Stimulated activated effector memory CD8-positive, alpha-beta T cell treated with anti-CD3 and anti-CD28 coated beads, Interleukin-12 subunit alpha, Interleukin-12 subunit beta, amount 100 ng/mL, for 72 hours (primary cell): Measurements from ENCODE around the gene GOLT1A.
"Not testable (repeated sequence)": the region's sequence is repeated elsewhere in the genome, so short reads cannot be mapped to it uniquely, and the experiment has no call there.

Experiments
- ATAC-seq: fragments of 150-1000 bp; cut with Tn5 transposase; 2 replicates; pipeline ENCODE4 v1.10.0; 2021
- DNase-seq, 2 donors: peaks; one replicate each; pipeline ENCODE4 v3.0.0; 2021 to 2022; ENCODE audit warnings: low spot score in 2 of 2
- H3K27ac Mint-ChIP-seq: one replicate; pipeline ENCODE4 v1.8.0; 2022; ENCODE audit warnings: mild to moderate bottlenecking, mixed read lengths
- H3K36me3 Mint-ChIP-seq: one replicate; pipeline ENCODE4 v1.8.0; 2022; ENCODE audit warnings: mild to moderate bottlenecking, mixed read lengths
- H3K4me1 Mint-ChIP-seq: one replicate; pipeline ENCODE4 v1.8.0; 2022; ENCODE audit warnings: mixed read lengths
- H3K4me3 Mint-ChIP-seq: one replicate; pipeline ENCODE4 v1.8.0; 2022; ENCODE audit warnings: mild to moderate bottlenecking, mixed read lengths
- H3K9me3 Mint-ChIP-seq: one replicate; pipeline ENCODE4 v1.8.0; 2022; ENCODE audit warnings: mixed read lengths

Gene GOLT1A

GRCh38 chr1:204254031-204254661, 40.4 kb upstream of the GOLT1A start:
- Mint-ChIP-seq H3K36me3 (no peaks in the 10 kb centered on the region), H3K27ac (no peak overlapping the region), H3K4me1 (no peaks in the 10 kb centered on the region), H3K9me3 (no peaks in the 10 kb centered on the region), H3K4me3 (no peak overlapping the region)
- DNase-seq = no peak
- ATAC-seq = no peak

- no peak for ATAC-seq
- Mint-ChIP-seq H3K27ac (no peak overlapping the region), H3K36me3 (no peaks in the 10 kb centered on the region), H3K4me1 (no peaks in the 10 kb centered on the region), H3K4me3 (no peak overlapping the region), H3K9me3 (no peaks in the 10 kb centered on the region)
- DNase-seq = no peak
These were observed 38.3 kb upstream of the GOLT1A start for GRCh38 chr1:204251926-204252689.

- no peak overlapping the region for H3K27ac Mint-ChIP-seq
- no peaks in the 10 kb centered on the region for H3K9me3 Mint-ChIP-seq
- H3K4me1 Mint-ChIP-seq = no peaks in the 10 kb centered on the region
- DNase-seq (no peak), ATAC-seq (no peak)
- no peaks in the 10 kb centered on the region for H3K36me3 Mint-ChIP-seq
- no peak overlapping the region for H3K4me3 Mint-ChIP-seq
These were observed 37.5 kb upstream of the GOLT1A start for GRCh38 chr1:204251286-204251685.

DNA sequence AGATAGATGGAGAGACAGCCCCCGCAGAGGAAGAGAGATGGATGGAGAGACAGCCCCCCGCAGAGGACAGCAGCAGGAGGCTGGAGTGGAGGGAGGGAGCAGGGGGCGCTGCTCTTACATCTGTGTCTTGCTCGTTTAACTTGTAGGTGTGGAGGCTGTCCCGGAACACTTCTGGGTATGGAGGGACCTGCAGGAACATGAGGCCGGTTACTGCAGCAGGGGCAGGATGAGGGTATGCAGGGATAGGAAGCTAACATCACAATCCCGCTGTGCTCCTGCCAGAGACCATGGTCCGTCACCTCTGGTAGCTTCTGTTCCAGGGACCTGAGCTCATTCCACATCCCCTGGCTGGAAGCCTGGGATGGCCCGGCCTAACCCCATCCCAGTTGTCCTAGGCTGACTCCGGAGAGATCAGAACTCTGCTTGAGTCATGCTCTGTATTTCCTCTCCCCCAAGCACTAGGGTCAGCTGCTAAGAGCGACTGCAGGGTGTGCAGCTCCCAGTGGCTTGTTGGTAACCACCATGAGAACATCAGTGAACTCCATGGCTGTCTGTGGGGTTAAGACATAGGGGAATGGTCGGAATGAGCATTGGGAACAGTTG, 36.7 kb upstream of the GOLT1A start:
- DNase-seq = no peak
- H3K4me3 Mint-ChIP-seq = no peak overlapping the region
- H3K9me3 Mint-ChIP-seq = no peaks in the 10 kb centered on the region
- no peak for ATAC-seq
- no peak overlapping the region for H3K27ac Mint-ChIP-seq
- H3K4me1 Mint-ChIP-seq = no peaks in the 10 kb centered on the region
- H3K36me3 Mint-ChIP-seq = no peaks in the 10 kb centered on the region

GRCh38 chr1:204249736-204250427, 36.1 kb upstream of the GOLT1A start:
- H3K36me3 Mint-ChIP-seq = no peaks in the 10 kb centered on the region
- no peaks in the 10 kb centered on the region for H3K9me3 Mint-ChIP-seq
- ATAC-seq (no peak), DNase-seq (no peak)
- no peaks in the 10 kb centered on the region for H3K4me1 Mint-ChIP-seq
- H3K4me3 Mint-ChIP-seq = no peak overlapping the region
- H3K27ac Mint-ChIP-seq = no peak overlapping the region

- ATAC-seq (no peak), DNase-seq (no peak)
- Mint-ChIP-seq H3K27ac (no peak overlapping the region), H3K9me3 (no peaks in the 10 kb centered on the region), H3K4me3 (no peak overlapping the region), H3K4me1 (no peaks in the 10 kb centered on the region), H3K36me3 (no peaks in the 10 kb centered on the region)
These were observed 35.2 kb upstream of the GOLT1A start for GRCh38 chr1:204248954-204249353.

GRCh38 chr1:204246876-204247275, 33.1 kb upstream of the GOLT1A start:
- no peak for ATAC-seq
- H3K4me1 Mint-ChIP-seq = no peaks in the 10 kb centered on the region
- H3K36me3 Mint-ChIP-seq = no peaks in the 10 kb centered on the region
- no peaks in the 10 kb centered on the region for H3K9me3 Mint-ChIP-seq
- no peak overlapping the region for H3K4me3 Mint-ChIP-seq
- no peak for DNase-seq
- H3K27ac Mint-ChIP-seq = no peak overlapping the region

DNA sequence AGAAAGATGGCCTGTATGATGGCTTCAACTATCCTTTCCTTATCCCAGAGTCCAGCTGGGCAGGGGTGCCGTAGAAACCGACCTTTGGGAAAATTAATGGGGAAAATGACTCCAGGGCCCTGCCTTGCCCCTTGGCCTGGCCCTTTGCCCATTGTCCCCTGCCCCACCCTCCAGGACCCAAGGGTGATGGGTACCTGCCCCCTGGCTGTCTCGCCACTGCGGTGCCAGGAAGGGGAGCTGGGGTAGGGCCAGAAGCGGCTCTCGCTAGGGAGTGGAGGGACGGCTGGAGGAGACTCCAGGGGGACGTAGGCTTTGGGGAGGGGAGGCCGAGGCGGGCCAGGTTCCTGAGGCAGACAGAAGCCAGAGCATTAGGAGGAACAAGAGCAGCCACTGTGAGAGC, 29.1 kb upstream of the GOLT1A start:
- no peaks in the 10 kb centered on the region for H3K36me3 Mint-ChIP-seq
- H3K27ac Mint-ChIP-seq = no peak overlapping the region
- ATAC-seq = no peak
- no peaks in the 10 kb centered on the region for H3K4me1 Mint-ChIP-seq
- no peak overlapping the region for H3K4me3 Mint-ChIP-seq
- no peak for DNase-seq
- H3K9me3 Mint-ChIP-seq = no peaks in the 10 kb centered on the region

- Mint-ChIP-seq H3K36me3 (no peaks in the 10 kb centered on the region), H3K27ac (no peak overlapping the region), H3K4me1 (no peaks in the 10 kb centered on the region), H3K9me3 (no peaks in the 10 kb centered on the region), H3K4me3 (no peak overlapping the region)
- no peak for DNase-seq
- ATAC-seq = no peak
These were observed 28.1 kb upstream of the GOLT1A start for GRCh38 chr1:204241914-204242313.

DNA sequence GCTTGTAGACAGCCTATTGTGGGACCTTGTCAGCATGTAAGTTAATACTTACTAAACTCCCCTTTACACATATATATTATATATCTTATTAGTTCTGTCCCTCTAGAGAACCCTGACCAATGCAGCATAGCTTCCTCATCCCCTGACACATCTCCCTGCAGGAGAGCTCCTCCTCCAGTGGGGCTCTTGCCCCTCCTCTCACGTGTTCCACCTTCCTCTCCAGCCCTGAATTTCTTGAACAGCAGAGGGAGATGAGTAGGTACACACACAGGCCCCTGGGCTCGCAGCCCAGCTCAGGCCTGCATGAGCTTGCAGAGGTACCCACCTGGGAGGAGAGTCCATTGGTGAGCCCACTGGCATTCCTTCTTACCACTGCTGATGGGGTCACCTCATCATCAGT, 27.3 kb upstream of the GOLT1A start:
- no peaks in the 10 kb centered on the region for H3K9me3 Mint-ChIP-seq
- no peak overlapping the region for H3K27ac Mint-ChIP-seq
- H3K4me1 Mint-ChIP-seq = no peaks in the 10 kb centered on the region
- DNase-seq (no peak), ATAC-seq (no peak)
- no peaks in the 10 kb centered on the region for H3K36me3 Mint-ChIP-seq
- no peak overlapping the region for H3K4me3 Mint-ChIP-seq

GRCh38 chr1:204240233-204240632, 26.4 kb upstream of the GOLT1A start:
- ATAC-seq (no peak), DNase-seq (no peak)
- Mint-ChIP-seq H3K4me1 (no peaks in the 10 kb centered on the region), H3K9me3 (no peaks in the 10 kb centered on the region), H3K36me3 (no peaks in the 10 kb centered on the region), H3K4me3 (no peak overlapping the region), H3K27ac (no peak overlapping the region)

GRCh38 chr1:204239401-204239800, 25.6 kb upstream of the GOLT1A start:
- ATAC-seq, H3K4me3 Mint-ChIP-seq, DNase-seq, H3K36me3 Mint-ChIP-seq, H3K4me1 Mint-ChIP-seq, H3K27ac Mint-ChIP-seq, H3K9me3 Mint-ChIP-seq: not testable (repeated sequence)

DNA sequence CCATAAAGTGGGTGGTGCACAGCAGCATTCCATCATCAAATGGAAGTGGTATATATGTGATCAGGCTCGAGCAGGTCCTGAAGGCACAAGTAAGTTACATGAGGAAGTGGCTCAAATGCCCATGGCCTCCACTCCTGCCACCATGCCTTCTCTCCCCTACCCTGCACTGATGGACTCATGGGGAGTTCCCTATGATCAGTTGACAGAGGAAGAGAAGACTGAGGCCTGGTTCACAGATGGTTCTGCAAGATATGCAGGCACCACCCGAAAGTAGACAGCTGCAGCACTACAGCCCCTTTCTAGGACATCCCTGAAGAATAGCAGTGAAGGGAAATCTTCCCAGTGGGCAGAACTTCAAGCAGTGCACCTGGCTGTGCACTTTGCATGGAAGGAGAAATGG, 24.7 kb upstream of the GOLT1A start:
- not testable (repeated sequence) for H3K27ac Mint-ChIP-seq, DNase-seq, H3K4me3 Mint-ChIP-seq, H3K36me3 Mint-ChIP-seq, H3K9me3 Mint-ChIP-seq, H3K4me1 Mint-ChIP-seq, ATAC-seq

DNA sequence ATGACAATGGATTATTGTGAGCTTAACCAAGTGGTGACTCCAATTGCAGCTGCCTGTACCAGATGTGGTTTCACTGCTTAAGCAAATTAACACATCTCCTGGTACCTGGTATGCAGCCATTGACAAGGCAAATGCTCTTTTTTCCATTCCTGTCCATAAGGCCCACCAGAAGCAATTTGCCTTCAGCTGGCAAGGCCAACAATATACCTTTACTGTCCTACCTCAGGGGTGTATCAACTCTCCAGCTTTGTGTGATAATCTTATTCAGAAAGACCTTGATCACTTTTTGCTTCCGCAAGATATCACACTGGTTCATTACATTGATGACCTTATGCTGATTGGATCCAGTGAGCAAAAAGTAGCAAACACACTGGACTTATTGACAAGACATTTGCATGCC, 23.7 kb upstream of the GOLT1A start:
- not testable (repeated sequence) for H3K9me3 Mint-ChIP-seq, H3K27ac Mint-ChIP-seq, DNase-seq, ATAC-seq, H3K4me3 Mint-ChIP-seq, H3K36me3 Mint-ChIP-seq, H3K4me1 Mint-ChIP-seq

DNA sequence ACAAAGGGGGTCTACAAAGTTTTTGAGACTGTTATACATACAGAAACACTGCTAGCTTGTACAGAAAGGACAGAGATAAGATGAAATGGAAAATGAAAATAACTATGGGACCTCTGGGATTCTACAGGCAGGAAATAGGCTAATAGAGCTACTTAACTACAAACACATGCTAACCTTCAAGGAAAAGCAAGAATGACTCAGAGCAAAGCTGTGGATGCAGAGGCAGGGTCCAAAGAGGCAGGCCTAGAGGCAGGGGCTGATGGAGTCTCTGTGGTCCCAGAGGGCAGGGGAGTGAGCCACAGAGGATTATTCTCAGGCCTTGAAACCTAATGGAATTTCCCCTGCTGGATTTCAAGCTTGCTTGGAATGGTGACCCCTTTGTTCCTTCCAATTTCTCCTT, 18.7 kb upstream of the GOLT1A start:
- Mint-ChIP-seq H3K36me3 (no peaks in the 10 kb centered on the region), H3K4me1 (no peaks in the 10 kb centered on the region), H3K27ac (no peak overlapping the region), H3K9me3 (no peaks in the 10 kb centered on the region), H3K4me3 (no peak overlapping the region)
- DNase-seq (no peak), ATAC-seq (no peak)

GRCh38 chr1:204230211-204230610, 16.4 kb upstream of the GOLT1A start:
- ATAC-seq = no peak
- H3K4me3 Mint-ChIP-seq = no peak overlapping the region
- no peaks in the 10 kb centered on the region for H3K9me3 Mint-ChIP-seq
- H3K36me3 Mint-ChIP-seq = no peaks in the 10 kb centered on the region
- no peak for DNase-seq
- H3K4me1 Mint-ChIP-seq = no peaks in the 10 kb centered on the region
- no peak overlapping the region for H3K27ac Mint-ChIP-seq
